ENCODE data around the gene HS3ST3A1. TPM values are rescaled to one million over a fixed set of nuclear protein-coding genes. Genes with fewer than 3 reads are reported as not detected.

Gene HS3ST3A1
- total RNA-seq, 1 experiment from 2014 or later: 3.4 TPM

DNA sequence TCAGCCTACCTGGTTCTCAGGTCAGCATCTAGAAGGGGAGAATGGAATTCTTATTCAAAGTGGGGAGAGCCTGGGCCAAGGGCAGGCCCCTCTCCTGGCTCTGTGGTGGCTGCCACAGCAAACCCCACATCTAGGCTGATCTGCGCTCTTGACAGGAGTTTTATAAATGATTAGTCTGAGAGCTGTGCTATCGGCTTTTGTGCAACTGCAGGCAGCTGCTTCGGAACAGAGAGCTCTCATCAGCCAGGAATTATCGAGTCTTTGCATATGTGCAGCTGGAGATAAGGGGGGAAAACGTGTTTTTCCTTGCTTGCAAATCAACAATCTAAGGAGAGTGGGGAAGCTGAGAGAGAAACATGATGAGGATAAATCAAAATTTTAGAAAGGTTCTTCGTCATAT, 91.7 kb downstream of the HS3ST3A1 start:
- no peak overlapping the region for H2BK5ac ChIP-seq (ENCODE audit: insufficient read length, low read length)
- H2BK12ac ChIP-seq (ENCODE audit: insufficient read length, low read depth, low read length): no peak overlapping the region
- no peak overlapping the region for H3K4ac ChIP-seq (ENCODE audit: low read depth, low read length)
- no peak overlapping the region for H3T11ph ChIP-seq (ENCODE audit: low read length)
- H3K56ac ChIP-seq (ENCODE audit: insufficient read length, low read depth, low read length): no peak overlapping the region
- no peak overlapping the region for H2BK120ac ChIP-seq (ENCODE audit: low read depth, low read length, poor library complexity, severe bottlenecking)
- whole genome bisulfite sequencing (ENCODE audit: extremely low coverage, insufficient read length, low lambda C conversion rate): 100% methylated on average over 1 of the region's 6 CpGs
- no peak overlapping the region for H3K27ac ChIP-seq (ENCODE audit: insufficient read length, low read depth, low read length)
- H3K4me3 Mint-ChIP-seq: no peak overlapping the region
- TF ChIP-seq, protein P1, sequence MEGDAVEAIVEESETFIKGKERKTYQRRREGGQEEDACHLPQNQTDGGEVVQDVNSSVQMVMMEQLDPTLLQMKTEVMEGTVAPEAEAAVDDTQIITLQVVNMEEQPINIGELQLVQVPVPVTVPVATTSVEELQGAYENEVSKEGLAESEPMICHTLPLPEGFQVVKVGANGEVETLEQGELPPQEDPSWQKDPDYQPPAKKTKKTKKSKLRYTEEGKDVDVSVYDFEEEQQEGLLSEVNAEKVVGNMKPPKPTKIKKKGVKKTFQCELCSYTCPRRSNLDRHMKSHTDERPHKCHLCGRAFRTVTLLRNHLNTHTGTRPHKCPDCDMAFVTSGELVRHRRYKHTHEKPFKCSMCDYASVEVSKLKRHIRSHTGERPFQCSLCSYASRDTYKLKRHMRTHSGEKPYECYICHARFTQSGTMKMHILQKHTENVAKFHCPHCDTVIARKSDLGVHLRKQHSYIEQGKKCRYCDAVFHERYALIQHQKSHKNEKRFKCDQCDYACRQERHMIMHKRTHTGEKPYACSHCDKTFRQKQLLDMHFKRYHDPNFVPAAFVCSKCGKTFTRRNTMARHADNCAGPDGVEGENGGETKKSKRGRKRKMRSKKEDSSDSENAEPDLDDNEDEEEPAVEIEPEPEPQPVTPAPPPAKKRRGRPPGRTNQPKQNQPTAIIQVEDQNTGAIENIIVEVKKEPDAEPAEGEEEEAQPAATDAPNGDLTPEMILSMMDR (conservative IDR thresholded peaks at IDR 0.05): no peak
- no peaks in the 10 kb centered on the region for H3K79me2 ChIP-seq (ENCODE audit: insufficient read depth, low read length)
- no peak overlapping the region for H4K5ac ChIP-seq (ENCODE audit: insufficient read length, low read depth, low read length)
- H3K79me1 ChIP-seq (ENCODE audit: insufficient read depth, low read depth, low read length, poor library complexity, severe bottlenecking): no peaks in the 10 kb centered on the region
- no peak overlapping the region for H4K91ac ChIP-seq (ENCODE audit: insufficient read length, low read depth, low read length)
- H2BK20ac ChIP-seq (ENCODE audit: low read depth, low read length, poor library complexity, severe bottlenecking): no peak overlapping the region
- H2BK15ac ChIP-seq (ENCODE audit: low read depth, low read length): no peak overlapping the region
- H3K9me3 ChIP-seq (ENCODE audit: control insufficient read depth, low read depth, low read length): no peaks in the 10 kb centered on the region
- peak overlapping the region in 2 of 3 experiments; percentile 17 to 57; a peak in 2 of 7 replicates for H3K27ac Mint-ChIP-seq
- no peak overlapping the region for H3K9ac ChIP-seq (ENCODE audit: extremely low read depth, insufficient read length, low read length)
- no peak overlapping the region for H2AFZ ChIP-seq (ENCODE audit: low read length)
- no peak overlapping the region for H2AK5ac ChIP-seq (ENCODE audit: insufficient read length, low read length)
- DNase-seq: no peak
- no peaks in the 10 kb centered on the region for H4K20me1 ChIP-seq (ENCODE audit: control insufficient read depth, insufficient read depth, insufficient read length)
- H4K8ac ChIP-seq (replicated peaks; ENCODE audit: insufficient read length, low read depth, low read length): no peak overlapping the region
- H3K14ac ChIP-seq (ENCODE audit: insufficient read depth, low read length): no peak overlapping the region
- no peaks in the 10 kb centered on the region for H3K23me2 ChIP-seq (ENCODE audit: insufficient read length, low read depth, low read length, poor library complexity, severe bottlenecking)
- peaks cover 6 to 18% of the 10 kb centered on the region in 2 experiments for H3K4me1 Mint-ChIP-seq
- H3K23ac ChIP-seq (ENCODE audit: insufficient read length, low read depth, low read length): no peak overlapping the region
- H3K27me3 ChIP-seq (ENCODE audit: insufficient read depth, low read length): no peaks in the 10 kb centered on the region
- no peak overlapping the region for H3K4me2 ChIP-seq (ENCODE audit: insufficient read depth, insufficient read length, low read length)
- no peak overlapping the region for H3K18ac ChIP-seq (ENCODE audit: insufficient read length, low read depth, low read length)
- H3K4me1 ChIP-seq (ENCODE audit: insufficient read depth, low read length): no peaks in the 10 kb centered on the region
- no peaks in the 10 kb centered on the region for H3K9me3 Mint-ChIP-seq
- no peaks in the 10 kb centered on the region for H3K27me3 Mint-ChIP-seq (ENCODE audit: low read depth)
- H3K36me3 Mint-ChIP-seq (ENCODE audit: insufficient read depth in 1 of 3, low read depth in 3 of 3): no peaks in the 10 kb centered on the region
